HEK293 (cell line): Measurements from ENCODE around the gene HERC2.

Source experiments
- CTCF ChIA-PET: fragments of 350-600 bp; formaldehyde crosslinking; extraction: SDS; loops from one replicate; lab custom pipeline; 2021; ENCODE audit warnings: antibody characterized with exemption; lab: Yijun Ruan, JAX
- POLR2A ChIA-PET: fragments of 300-600 bp; formaldehyde crosslinking; extraction: SDS; loops from one replicate; lab custom pipeline; 2020; ENCODE audit warnings: antibody characterized with exemption, inconsistent platforms; lab: Yijun Ruan, JAX
- H3K27ac ChIP-seq: fragments of 200-500 bp; sonication (Bioruptor generic); 2 replicates; pipeline ENCODE4 v1.5.1; 2014; ENCODE audit warnings: low read depth, low read length, control low read depth, inconsistent platforms; ENCODE audit errors: extremely low read depth
- H3K36me3 ChIP-seq, 2 experiments: fragments of 200-500 bp in 1 of 2; sonication (Bioruptor generic) in 1 of 2; 1 replicate in 1 of 2; 2 replicates in 1 of 2; pipeline ENCODE4 v1.5.1; 2014 to 2017; ENCODE audit warnings: inconsistent platforms in 2 of 2, low read length in 2 of 2; ENCODE audit not compliant: control insufficient read depth in 2 of 2, insufficient read depth in 1 of 2
- H3K4me1 ChIP-seq: fragments of 200-500 bp; sonication (Bioruptor generic); 2 replicates; pipeline ENCODE4 v1.5.1; 2014; ENCODE audit warnings: mild to moderate bottlenecking, low read length, inconsistent platforms; ENCODE audit not compliant: control insufficient read depth, insufficient read depth
- H3K4me3 ChIP-seq: 2 replicates; pipeline ENCODE4 v1.5.1; 2011; ENCODE audit warnings: low read depth, mild to moderate bottlenecking, control low read depth, low read length, moderate library complexity
- H3K9me3 ChIP-seq: fragments of 200-500 bp; sonication (Bioruptor generic); 2 replicates; pipeline ENCODE4 v1.5.1; 2014; ENCODE audit warnings: low read depth, low read length, inconsistent platforms; ENCODE audit not compliant: control insufficient read depth, insufficient read depth
- ATF2 ChIP-seq: fragments of 450-650 bp; formaldehyde crosslinking; IDR thresholded peaks from 2 replicates; pipeline ENCODE4 v1.5.1; 2016; ENCODE audit warnings: missing biosample characterization, missing genetic modification characterization, low read depth
- GLIS1 ChIP-seq: fragments of 450-650 bp; formaldehyde crosslinking; IDR thresholded peaks from 2 replicates; pipeline ENCODE4 v1.5.1; 2016; ENCODE audit warnings: missing biosample characterization, missing genetic modification characterization
- GLIS2 ChIP-seq: fragments of 450-650 bp; formaldehyde crosslinking; IDR thresholded peaks from 2 replicates; pipeline ENCODE4 v1.5.1; 2016; ENCODE audit warnings: missing biosample characterization, missing genetic modification characterization
- IKZF3 ChIP-seq: fragments of 450-650 bp; IDR thresholded peaks from 2 replicates; pipeline ENCODE4 v1.5.0; 2018; ENCODE audit warnings: missing biosample characterization, mild to moderate bottlenecking, missing genetic modification characterization, moderate library complexity
- REPIN1 ChIP-seq: fragments of 450-650 bp; formaldehyde crosslinking; IDR thresholded peaks from 2 replicates; pipeline ENCODE4 v1.5.1; 2017; ENCODE audit warnings: missing biosample characterization, missing genetic modification characterization, low read depth
- SP2 ChIP-seq: fragments of 450-650 bp; formaldehyde crosslinking; IDR thresholded peaks from 2 replicates; pipeline ENCODE4 v1.5.1; 2016; ENCODE audit warnings: missing biosample characterization, missing genetic modification characterization
- ZBTB1 ChIP-seq: fragments of 450-650 bp; formaldehyde crosslinking; IDR thresholded peaks from 2 replicates; pipeline ENCODE4 v1.5.1; 2016; ENCODE audit warnings: missing biosample characterization, missing genetic modification characterization
- ZBTB17 ChIP-seq: fragments of 450-650 bp; formaldehyde crosslinking; IDR thresholded peaks from 2 replicates; pipeline ENCODE4 v1.5.1; 2016; ENCODE audit warnings: missing biosample characterization, missing genetic modification characterization
- ZBTB26 ChIP-seq: fragments of 450-650 bp; formaldehyde crosslinking; optimal IDR thresholded peaks from 2 replicates; pipeline ENCODE3; 2016; ENCODE audit warnings: missing biosample characterization, mild to moderate bottlenecking, missing genetic modification characterization
- ZBTB48 ChIP-seq: fragments of 450-650 bp; formaldehyde crosslinking; IDR thresholded peaks from 2 replicates; pipeline ENCODE4 v1.5.1; 2016; ENCODE audit warnings: missing biosample characterization, missing genetic modification characterization
- ZFP69B ChIP-seq: fragments of 450-650 bp; formaldehyde crosslinking; IDR thresholded peaks from 2 replicates; pipeline ENCODE4 v1.5.1; 2016; ENCODE audit warnings: missing biosample characterization, missing genetic modification characterization
- ZIC2 ChIP-seq: fragments of 450-650 bp; formaldehyde crosslinking; IDR thresholded peaks from 2 replicates; pipeline ENCODE4 v1.5.1; 2016; ENCODE audit warnings: missing biosample characterization, missing genetic modification characterization
- ZNF174 ChIP-seq: fragments of 450-650 bp; formaldehyde crosslinking; IDR thresholded peaks from 2 replicates; pipeline ENCODE4 v1.5.0; 2017; ENCODE audit warnings: missing biosample characterization, mild to moderate bottlenecking, missing genetic modification characterization
- ZNF175 ChIP-seq: fragments of 450-650 bp; formaldehyde crosslinking; IDR thresholded peaks from 2 replicates; pipeline ENCODE4 v1.5.1; 2016; ENCODE audit warnings: missing biosample characterization, missing genetic modification characterization
- ZNF280D ChIP-seq: fragments of 450-650 bp; formaldehyde crosslinking; IDR thresholded peaks from 2 replicates; pipeline ENCODE4 v1.5.1; 2016; ENCODE audit warnings: missing biosample characterization, missing genetic modification characterization
- ZNF335 ChIP-seq: fragments of 450-650 bp; formaldehyde crosslinking; conservative IDR thresholded peaks from 2 replicates; pipeline ENCODE4 v1.5.1; 2016; ENCODE audit warnings: missing biosample characterization, missing genetic modification characterization
- ZNF341 ChIP-seq: fragments of 450-650 bp; formaldehyde crosslinking; IDR thresholded peaks from 2 replicates; pipeline ENCODE4; 2016; ENCODE audit warnings: low read depth, missing biosample characterization, missing genetic modification characterization
- ZNF621 ChIP-seq: fragments of 450-650 bp; formaldehyde crosslinking; IDR thresholded peaks from 2 replicates; pipeline ENCODE4 v1.5.1; 2017; ENCODE audit warnings: missing biosample characterization, missing genetic modification characterization
- ZNF707 ChIP-seq: fragments of 450-650 bp; formaldehyde crosslinking; IDR thresholded peaks from 2 replicates; pipeline ENCODE4 v1.5.1; 2016; ENCODE audit warnings: missing biosample characterization, missing genetic modification characterization
- ZNF777 ChIP-seq: fragments of 450-650 bp; formaldehyde crosslinking; IDR thresholded peaks from 2 replicates; pipeline ENCODE4 v1.5.1; 2017; ENCODE audit warnings: missing biosample characterization, missing genetic modification characterization, borderline replicate concordance
- ZNF785 ChIP-seq: fragments of 450-650 bp; formaldehyde crosslinking; IDR thresholded peaks from 2 replicates; pipeline ENCODE4 v1.5.1; 2016; ENCODE audit warnings: missing biosample characterization, missing genetic modification characterization
- ZSCAN5A ChIP-seq: fragments of 450-650 bp; formaldehyde crosslinking; IDR thresholded peaks from 2 replicates; pipeline ENCODE4 v1.5.1; 2016; ENCODE audit warnings: missing biosample characterization, missing genetic modification characterization

HERC2 gene

GRCh38 chr15:28101201-28101600 lies 220.8 kb downstream of the HERC2 start (continued):
- no peak for TF ChIP-seq ZSCAN5A

GRCh38 chr15:28100516-28101195 lies 221.3 kb downstream of the HERC2 start:
- Histone ChIP-seq H3K4me3 (no peak overlapping the region), H3K4me1 (peaks cover 3% of the 10 kb centered on the region; the same call in 1 of the 2 replicates), H3K27ac (no peak overlapping the region), H3K9me3 (no peaks in the 10 kb centered on the region), H3K36me3 (no peaks in the 10 kb centered on the region)
- ChIA-PET CTCF (no interaction called here), POLR2A (no interaction called here)
- TF ChIP-seq ZNF280D (no peak), REPIN1 (tag by site-specific recombination) (no peak), GLIS1 (tag by site-specific recombination) (no peak)

GRCh38 chr15:28099555-28100140 lies 222.3 kb downstream of the HERC2 start:
- Histone ChIP-seq H3K4me3 (peak overlapping the region; percentile 17), H3K27ac (no peak overlapping the region), H3K36me3 (no peaks in the 10 kb centered on the region), H3K4me1 (peaks cover 3% of the 10 kb centered on the region; the same call in 1 of the 2 replicates), H3K9me3 (no peaks in the 10 kb centered on the region)
- ChIA-PET CTCF (interaction anchor here (0.6 to 1.1 kb wide), 4 partner anchors 14 to 422 kb away, joined by 3 to 6 read pairs (median 3); no protein-coding TSS in a partner anchor), POLR2A (interaction anchor here (0.6 to 1.1 kb wide), 3 partner anchors 16 to 802 kb away, joined by 3 to 5 read pairs (median 3); no protein-coding TSS in a partner anchor)
- TF ChIP-seq ZBTB48 (peak; percentile 46; the same call in 1 of the 2 replicates), ZNF785 (no peak), ZNF777 (tag by site-specific recombination) (0 out of 2 replicates have a peak, but pooled peaks have one; percentile 72), SP2 (tag by site-specific recombination) (no peak), ZNF175 (no peak), ZNF621 (tag by site-specific recombination) (no peak), ZNF335 (peak; percentile 30; the same call in 1 of the 2 replicates), IKZF3 (tag by site-specific recombination) (no peak), ZNF174 (tag by site-specific recombination) (no peak), ZBTB1 (tag by site-specific recombination) (no peak), GLIS2 (tag by site-specific recombination) (peak; percentile 35; the same call in 1 of the 2 replicates), ATF2 (tag by site-specific recombination) (no peak), ZFP69B (tag by site-specific recombination) (no peak), ZBTB17 (tag by site-specific recombination) (no peak), ZNF341 (tag by site-specific recombination) (0 out of 2 replicates have a peak, but pooled peaks have one; percentile 41), ZIC2 (tag by site-specific recombination) (peak; percentile 63), ZNF707 (tag by site-specific recombination) (no peak), ZBTB26 (tag by site-specific recombination) (peak; percentile 28)
